K562 (cell line): ENCODE results near the gene MPZL1. TPM values are rescaled to one million over a fixed set of nuclear protein-coding genes. Genes with fewer than 3 reads are reported as not detected.

ENCODE experiments used
- FOXK2 ChIP-seq, 2 experiments: fragments of 450-650 bp; IDR thresholded peaks in 1 of 2; conservative IDR thresholded peaks in 1 of 2; 2 replicates each; pipeline ENCODE4 v1.6.1; 2016; ENCODE audit warnings: low read depth in 2 of 2, mild to moderate bottlenecking in 1 of 2
- HDAC8 ChIP-seq: fragments of 450-650 bp; IDR thresholded peaks from 2 replicates; pipeline ENCODE4 v1.6.1; 2016; ENCODE audit warnings: mild to moderate bottlenecking, missing genetic modification characterization, moderate library complexity, missing compliant biosample characterization
- NR1H2 ChIP-seq: sonication (generic); formaldehyde crosslinking; IDR thresholded peaks from 2 replicates; pipeline ENCODE4 v1.4.0; 2020; ENCODE audit warnings: mild to moderate bottlenecking, missing genetic modification reagents
- NRF1 ChIP-seq, 2 experiments: fragments of 450-650 bp; IDR thresholded peaks in 1 of 2; conservative IDR thresholded peaks in 1 of 2; 2 replicates each; pipeline ENCODE4 v1.6.1; 2014; ENCODE audit warnings: mild to moderate bottlenecking in 2 of 2
- PHB2 ChIP-seq: fragments of 450-650 bp; IDR thresholded peaks from 2 replicates; pipeline ENCODE4 v1.6.1; 2017; ENCODE audit warnings: low read depth
- PML ChIP-seq: IDR thresholded peaks from 2 replicates; pipeline ENCODE4 v1.6.1; 2012; ENCODE audit warnings: low read length, inconsistent platforms
- POLR2B ChIP-seq: fragments of 450-650 bp; IDR thresholded peaks from 2 replicates; pipeline ENCODE4 v1.6.1; 2018; ENCODE audit warnings: low read depth; ENCODE audit not compliant: partially characterized antibody
- PTTG1 ChIP-seq: fragments of 450-650 bp; IDR thresholded peaks from 2 replicates; pipeline ENCODE4 v1.6.1; 2016; ENCODE audit warnings: low read depth, mild to moderate bottlenecking, missing genetic modification characterization, missing compliant biosample characterization
- RBM25 ChIP-seq: fragments of 200-400 bp; formaldehyde crosslinking; IDR thresholded peaks from 2 replicates; pipeline ENCODE4 v1.6.1; 2018; ENCODE audit warnings: low read length, low read depth, moderate library complexity; ENCODE audit not compliant: severe bottlenecking
- SIN3B ChIP-seq: fragments of 450-650 bp; IDR thresholded peaks from 2 replicates; pipeline ENCODE4 v1.6.1; 2017; ENCODE audit warnings: low read depth, mild to moderate bottlenecking, moderate library complexity
- SREBF1 ChIP-seq: fragments of 150-350 bp; IDR thresholded peaks from 2 replicates; pipeline ENCODE4 v1.6.1; 2014; ENCODE audit warnings: antibody characterized with exemption, low read depth, low read length, borderline replicate concordance
- polyA plus RNA-seq, 8 experiments: library from polyadenylated mRNA; depleted of rRNA in 4 of 8; stranded (reverse) in 5 of 8; unstranded in 3 of 8; fragments of >200 nt; fragmentation: Nextera tagmentation in 2 of 8; fragmentation: Illumina TruSeq in 1 of 8; extraction: Ambion mirVana in 2 of 8; extraction: Trizol in 1 of 8; gene quantifications; 2 replicates each; pipeline versions ENCODE4 v1.2.1 to v1.2.3, GENCODE V29; 2011 to 2014; ENCODE audit warnings: inconsistent platforms in 1 of 8, missing spikeins in 1 of 8
- total RNA-seq, 7 experiments: library from RNA; depleted of rRNA in 6 of 7; stranded (reverse); fragments of >200 nt in 6 of 7; fragmentation: Illumina TruSeq in 2 of 7; extraction: Trizol in 2 of 7; gene quantifications; 2 replicates each; pipeline versions ENCODE4 v1.2.1 to v1.2.3, GENCODE V29; 2011 to 2021; ENCODE audit warnings: low replicate concordance in 1 of 7
- TF ChIP-seq, protein P1 (sequence below): sonication (generic); formaldehyde crosslinking; IDR thresholded peaks from 2 replicates; pipeline ENCODE4 v1.8.0; 2022; ENCODE audit warnings: mild to moderate bottlenecking, missing genetic modification reagents
- TF ChIP-seq, protein P2 (sequence below): fragments of 450-650 bp; formaldehyde crosslinking; IDR thresholded peaks from 2 replicates; pipeline ENCODE4 v1.4.0; 2022; ENCODE audit warnings: missing genetic modification characterization
- TF ChIP-seq, protein P3 (sequence below), 2 experiments: fragments of 450-650 bp; IDR thresholded peaks; 2 replicates each; pipeline ENCODE4 v1.6.1; 2016
- TF ChIP-seq, protein P4 (sequence below), 2 experiments: fragments of 450-650 bp in 1 of 2; IDR thresholded peaks; 2 replicates each; pipeline ENCODE4 v1.6.1; 2011 to 2017; ENCODE audit warnings: low read depth in 2 of 2, antibody characterized with exemption in 1 of 2, borderline replicate concordance in 1 of 2, low read length in 1 of 2, mild to moderate bottlenecking in 1 of 2, mixed read lengths in 1 of 2; ENCODE audit not compliant: control insufficient read depth in 1 of 2
- TF ChIP-seq, protein P5 (sequence below): fragments of 250-450 bp; sonication (Bioruptor Pico); IDR thresholded peaks from 2 replicates; pipeline ENCODE4 v1.4.0; 2020; ENCODE audit warnings: borderline replicate concordance

MPZL1 gene
- total and polyA plus RNA-seq, 9 of the 15 experiments (the other 6 are each of a cell fraction or from before 2014, with no cell fraction given), result 14.5 to 153 (median 66.5) TPM

DNA sequence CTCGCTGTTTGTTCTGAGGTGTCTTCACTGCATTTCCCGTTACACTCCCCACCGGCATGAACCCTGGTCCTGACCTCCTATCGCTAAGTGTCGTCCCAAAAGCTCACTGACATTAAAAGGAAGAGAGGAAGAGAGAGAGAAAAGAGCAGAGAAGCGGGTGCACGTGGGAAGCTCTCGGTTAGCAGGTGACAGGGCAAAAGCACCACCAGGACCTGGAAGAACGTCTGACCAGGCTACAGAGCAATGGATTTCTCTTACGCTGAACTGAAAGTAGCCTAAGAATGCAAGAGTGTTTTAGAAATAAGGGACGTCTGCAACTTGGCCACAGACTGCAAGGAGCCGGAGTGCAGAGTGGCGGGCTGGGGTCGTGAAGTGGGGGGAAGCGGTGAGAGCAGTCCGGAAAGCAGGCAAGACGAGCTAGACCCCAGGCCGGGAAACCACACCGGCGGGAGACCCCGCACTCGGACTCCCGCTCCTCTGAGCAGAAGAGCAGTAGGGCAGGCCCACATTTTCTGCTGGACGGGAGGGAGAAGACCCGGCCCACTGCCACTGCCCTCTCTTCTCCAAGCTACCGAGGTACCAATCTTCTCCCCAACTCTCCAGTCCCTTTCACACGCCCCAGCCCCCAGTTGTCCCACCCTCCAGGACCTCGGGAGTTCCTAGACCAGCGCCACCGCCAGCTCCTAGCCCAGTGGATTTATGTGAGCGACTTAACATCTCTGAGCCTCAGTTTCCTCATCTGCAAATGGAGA lies 8.3 kb upstream of the MPZL1 start (continued):
- TF ChIP-seq, protein P1, sequence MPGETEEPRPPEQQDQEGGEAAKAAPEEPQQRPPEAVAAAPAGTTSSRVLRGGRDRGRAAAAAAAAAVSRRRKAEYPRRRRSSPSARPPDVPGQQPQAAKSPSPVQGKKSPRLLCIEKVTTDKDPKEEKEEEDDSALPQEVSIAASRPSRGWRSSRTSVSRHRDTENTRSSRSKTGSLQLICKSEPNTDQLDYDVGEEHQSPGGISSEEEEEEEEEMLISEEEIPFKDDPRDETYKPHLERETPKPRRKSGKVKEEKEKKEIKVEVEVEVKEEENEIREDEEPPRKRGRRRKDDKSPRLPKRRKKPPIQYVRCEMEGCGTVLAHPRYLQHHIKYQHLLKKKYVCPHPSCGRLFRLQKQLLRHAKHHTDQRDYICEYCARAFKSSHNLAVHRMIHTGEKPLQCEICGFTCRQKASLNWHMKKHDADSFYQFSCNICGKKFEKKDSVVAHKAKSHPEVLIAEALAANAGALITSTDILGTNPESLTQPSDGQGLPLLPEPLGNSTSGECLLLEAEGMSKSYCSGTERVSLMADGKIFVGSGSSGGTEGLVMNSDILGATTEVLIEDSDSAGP (CRISPR knock-in tag), result peak; percentile 30; the same call in 1 of the 2 replicates
- TF ChIP-seq PTTG1, result 0 out of 2 replicates have a peak, but pooled peaks have one; percentile 23
- TF ChIP-seq PML, result no peak
- TF ChIP-seq SIN3B, result no peak
- TF ChIP-seq, protein P2, sequence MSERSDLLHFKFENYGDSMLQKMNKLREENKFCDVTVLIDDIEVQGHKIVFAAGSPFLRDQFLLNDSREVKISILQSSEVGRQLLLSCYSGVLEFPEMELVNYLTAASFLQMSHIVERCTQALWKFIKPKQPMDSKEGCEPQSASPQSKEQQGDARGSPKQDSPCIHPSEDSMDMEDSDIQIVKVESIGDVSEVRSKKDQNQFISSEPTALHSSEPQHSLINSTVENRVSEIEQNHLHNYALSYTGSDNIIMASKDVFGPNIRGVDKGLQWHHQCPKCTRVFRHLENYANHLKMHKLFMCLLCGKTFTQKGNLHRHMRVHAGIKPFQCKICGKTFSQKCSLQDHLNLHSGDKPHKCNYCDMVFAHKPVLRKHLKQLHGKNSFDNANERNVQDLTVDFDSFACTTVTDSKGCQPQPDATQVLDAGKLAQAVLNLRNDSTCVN, result no peak
- TF ChIP-seq NRF1 (conservative IDR thresholded peaks at IDR 0.05 in 1 of 2, IDR thresholded peaks at IDR 0.05 in 1 of 2), result no peak
- TF ChIP-seq, protein P3, sequence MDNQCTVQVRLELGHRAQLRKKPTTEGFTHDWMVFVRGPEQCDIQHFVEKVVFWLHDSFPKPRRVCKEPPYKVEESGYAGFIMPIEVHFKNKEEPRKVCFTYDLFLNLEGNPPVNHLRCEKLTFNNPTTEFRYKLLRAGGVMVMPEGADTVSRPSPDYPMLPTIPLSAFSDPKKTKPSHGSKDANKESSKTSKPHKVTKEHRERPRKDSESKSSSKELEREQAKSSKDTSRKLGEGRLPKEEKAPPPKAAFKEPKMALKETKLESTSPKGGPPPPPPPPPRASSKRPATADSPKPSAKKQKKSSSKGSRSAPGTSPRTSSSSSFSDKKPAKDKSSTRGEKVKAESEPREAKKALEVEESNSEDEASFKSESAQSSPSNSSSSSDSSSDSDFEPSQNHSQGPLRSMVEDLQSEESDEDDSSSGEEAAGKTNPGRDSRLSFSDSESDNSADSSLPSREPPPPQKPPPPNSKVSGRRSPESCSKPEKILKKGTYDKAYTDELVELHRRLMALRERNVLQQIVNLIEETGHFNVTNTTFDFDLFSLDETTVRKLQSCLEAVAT (IDR thresholded peaks at IDR 0.05), result peak in 1 of 2 experiments; percentile 63; a peak in 2 of 4 replicates
- TF ChIP-seq RBM25, result no peak
- TF ChIP-seq, protein P4, sequence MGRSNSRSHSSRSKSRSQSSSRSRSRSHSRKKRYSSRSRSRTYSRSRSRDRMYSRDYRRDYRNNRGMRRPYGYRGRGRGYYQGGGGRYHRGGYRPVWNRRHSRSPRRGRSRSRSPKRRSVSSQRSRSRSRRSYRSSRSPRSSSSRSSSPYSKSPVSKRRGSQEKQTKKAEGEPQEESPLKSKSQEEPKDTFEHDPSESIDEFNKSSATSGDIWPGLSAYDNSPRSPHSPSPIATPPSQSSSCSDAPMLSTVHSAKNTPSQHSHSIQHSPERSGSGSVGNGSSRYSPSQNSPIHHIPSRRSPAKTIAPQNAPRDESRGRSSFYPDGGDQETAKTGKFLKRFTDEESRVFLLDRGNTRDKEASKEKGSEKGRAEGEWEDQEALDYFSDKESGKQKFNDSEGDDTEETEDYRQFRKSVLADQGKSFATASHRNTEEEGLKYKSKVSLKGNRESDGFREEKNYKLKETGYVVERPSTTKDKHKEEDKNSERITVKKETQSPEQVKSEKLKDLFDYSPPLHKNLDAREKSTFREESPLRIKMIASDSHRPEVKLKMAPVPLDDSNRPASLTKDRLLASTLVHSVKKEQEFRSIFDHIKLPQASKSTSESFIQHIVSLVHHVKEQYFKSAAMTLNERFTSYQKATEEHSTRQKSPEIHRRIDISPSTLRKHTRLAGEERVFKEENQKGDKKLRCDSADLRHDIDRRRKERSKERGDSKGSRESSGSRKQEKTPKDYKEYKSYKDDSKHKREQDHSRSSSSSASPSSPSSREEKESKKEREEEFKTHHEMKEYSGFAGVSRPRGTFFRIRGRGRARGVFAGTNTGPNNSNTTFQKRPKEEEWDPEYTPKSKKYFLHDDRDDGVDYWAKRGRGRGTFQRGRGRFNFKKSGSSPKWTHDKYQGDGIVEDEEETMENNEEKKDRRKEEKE (IDR thresholded peaks at IDR 0.05; ENCODE audit: borderline replicate concordance in 1 of 2, control insufficient read depth in 1 of 2, low read depth in 2 of 2, low read length in 1 of 2), result no peak
- no peak for TF ChIP-seq POLR2B
- 0 out of 2 replicates have a peak, but pooled peaks have one; percentile 10 for TF ChIP-seq NR1H2 (CRISPR knock-in tag)
- no peak for TF ChIP-seq SREBF1
- no peak for TF ChIP-seq PHB2
- no peak for TF ChIP-seq HDAC8 (tag)
- TF ChIP-seq, protein P5, sequence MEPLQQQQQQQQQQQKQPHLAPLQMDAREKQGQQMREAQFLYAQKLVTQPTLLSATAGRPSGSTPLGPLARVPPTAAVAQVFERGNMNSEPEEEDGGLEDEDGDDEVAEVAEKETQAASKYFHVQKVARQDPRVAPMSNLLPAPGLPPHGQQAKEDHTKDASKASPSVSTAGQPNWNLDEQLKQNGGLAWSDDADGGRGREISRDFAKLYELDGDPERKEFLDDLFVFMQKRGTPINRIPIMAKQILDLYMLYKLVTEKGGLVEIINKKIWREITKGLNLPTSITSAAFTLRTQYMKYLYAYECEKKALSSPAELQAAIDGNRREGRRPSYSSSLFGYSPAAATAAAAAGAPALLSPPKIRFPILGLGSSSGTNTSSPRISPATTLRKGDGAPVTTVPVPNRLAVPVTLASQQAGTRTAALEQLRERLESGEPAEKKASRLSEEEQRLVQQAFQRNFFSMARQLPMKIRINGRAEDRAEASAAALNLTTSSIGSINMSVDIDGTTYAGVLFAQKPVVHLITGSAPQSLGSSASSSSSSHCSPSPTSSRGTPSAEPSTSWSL (CRISPR knock-in tag), result no peak
- TF ChIP-seq FOXK2 (conservative IDR thresholded peaks at IDR 0.05 in 1 of 2, IDR thresholded peaks at IDR 0.05 in 1 of 2; ENCODE audit: low read depth in 2 of 2), result no peak
